HepG2 (cell line): ENCODE results near the gene PTPRD. TPM values are rescaled to one million over a fixed set of nuclear protein-coding genes. Genes with fewer than 3 reads are reported as not detected.

Experiments
- AHDC1 ChIP-seq: sonication (generic); formaldehyde crosslinking; IDR thresholded peaks from 2 replicates; pipeline ENCODE4 v1.5.1; 2020; ENCODE audit warnings: mild to moderate bottlenecking, missing genetic modification reagents, borderline replicate concordance
- DBP ChIP-seq: sonication (generic); formaldehyde crosslinking; IDR thresholded peaks from 2 replicates; pipeline ENCODE4 v1.4.0; 2020; ENCODE audit warnings: missing genetic modification reagents; ENCODE audit errors: not compliant biosample characterization
- GABPB1 ChIP-seq: IDR thresholded peaks from 2 replicates; pipeline ENCODE4 v1.6.1; 2016; ENCODE audit warnings: mild to moderate bottlenecking, missing genetic modification reagents, moderate library complexity, missing compliant biosample characterization
- HDAC2 ChIP-seq: sonication (generic); formaldehyde crosslinking; IDR thresholded peaks from 2 replicates; pipeline ENCODE4 v1.4.0; 2020; ENCODE audit warnings: missing genetic modification reagents
- MAFK ChIP-seq, 2 experiments: IDR thresholded peaks in 1 of 2; conservative IDR thresholded peaks in 1 of 2; 2 replicates each; pipeline ENCODE4 v1.6.1; 2011; ENCODE audit warnings: improper control_type of control experiment in 2 of 2, low read length in 2 of 2
- MED1 ChIP-seq: sonication (generic); formaldehyde crosslinking; IDR thresholded peaks from 2 replicates; pipeline ENCODE4 v1.4.0; 2020; ENCODE audit warnings: missing genetic modification reagents
- PAWR ChIP-seq: sonication (generic); formaldehyde crosslinking; IDR thresholded peaks from 2 replicates; pipeline ENCODE4 v1.4.0; 2020; ENCODE audit warnings: missing genetic modification reagents, mild to moderate bottlenecking, borderline replicate concordance
- RELA ChIP-seq: sonication (generic); formaldehyde crosslinking; IDR thresholded peaks from 2 replicates; pipeline ENCODE4 v1.4.0; 2020; ENCODE audit warnings: missing genetic modification reagents
- SP5 ChIP-seq: IDR thresholded peaks from 2 replicates; pipeline ENCODE4 v1.6.1; 2016; ENCODE audit warnings: low read depth, borderline replicate concordance
- TEAD3 ChIP-seq: optimal IDR thresholded peaks from 2 replicates; pipeline ENCODE3; 2016; ENCODE audit warnings: borderline replicate concordance
- ZFX ChIP-seq: sonication (generic); formaldehyde crosslinking; IDR thresholded peaks from 2 replicates; pipeline ENCODE4 v1.4.0; 2020; ENCODE audit warnings: mild to moderate bottlenecking, low read depth, missing genetic modification reagents, moderate library complexity
- ZNF281 ChIP-seq: sonication (generic); formaldehyde crosslinking; IDR thresholded peaks from 2 replicates; pipeline ENCODE4 v1.4.0; 2020; ENCODE audit warnings: missing genetic modification reagents, borderline replicate concordance
- ZNF331 ChIP-seq: sonication (generic); formaldehyde crosslinking; IDR thresholded peaks from 2 replicates; pipeline ENCODE4 v1.4.0; 2020; ENCODE audit warnings: missing genetic modification reagents
- ZNF564 ChIP-seq: sonication (generic); formaldehyde crosslinking; IDR thresholded peaks from 2 replicates; pipeline ENCODE4 v1.8.1; 2023; ENCODE audit warnings: mild to moderate bottlenecking, missing genetic modification reagents
- ZNF598 ChIP-seq: sonication (generic); formaldehyde crosslinking; IDR thresholded peaks from 2 replicates; pipeline ENCODE4 v1.5.1; 2020; ENCODE audit warnings: mild to moderate bottlenecking, missing genetic modification reagents, borderline replicate concordance
- ZNF800 ChIP-seq: sonication (generic); formaldehyde crosslinking; IDR thresholded peaks from 2 replicates; pipeline ENCODE4 v1.4.0; 2020; ENCODE audit warnings: missing genetic modification reagents
- ZNF878 ChIP-seq: sonication (generic); formaldehyde crosslinking; IDR thresholded peaks from 2 replicates; pipeline ENCODE4 v1.8.1; 2023; ENCODE audit warnings: mild to moderate bottlenecking, missing genetic modification reagents, moderate library complexity
- polyA plus RNA-seq, 8 experiments: library from polyadenylated mRNA; depleted of rRNA in 3 of 8; stranded (reverse) in 7 of 8; unstranded in 1 of 8; fragments of >200 nt; fragmentation: Illumina TruSeq in 4 of 8; extraction: Trizol in 4 of 8; gene quantifications; 2 replicates each; pipeline versions ENCODE4 v1.2.1 to v1.2.3, GENCODE V29; 2011 to 2016; ENCODE audit warnings: low read depth in 4 of 8, missing spikeins in 1 of 8, mixed read lengths in 1 of 8; ENCODE audit not compliant: insufficient read depth in 1 of 8
- total RNA-seq, 5 experiments: library from RNA; depleted of rRNA; stranded (reverse); fragments of >200 nt; fragmentation: Illumina TruSeq; extraction: Trizol; gene quantifications; 2 replicates each; pipeline ENCODE4 v1.2.3, GENCODE V29; 2016; ENCODE audit warnings: low read depth in 1 of 5

PTPRD gene
- total and polyA plus RNA-seq, 2 of the 13 experiments (the other 11 are each of a cell fraction or from before 2014, with no cell fraction given), result 0.05 TPM; not detected in 1

GRCh38 chr9:8961186-8961851 is 1651.5 kb downstream of the PTPRD start (continued):
- TF ChIP-seq AHDC1, result peak; percentile 84
- TF ChIP-seq ZNF564, result 0 out of 2 replicates have a peak, but pooled peaks have one; percentile 55
- TF ChIP-seq MAFK (conservative IDR thresholded peaks at IDR 0.05 in 1 of 2, IDR thresholded peaks at IDR 0.05 in 1 of 2; ENCODE audit: low read length in 2 of 2), result 0 out of 4 replicates have a peak, but pooled peaks of 1 of the 2 experiments have one; percentile 4
- peak; percentile 18; the same call in 1 of the 2 replicates for TF ChIP-seq ZNF281 (CRISPR knock-in tag)
- TF ChIP-seq HDAC2, result peak; percentile 75; the same call in 1 of the 2 replicates
- TF ChIP-seq MED1, result peak; percentile 80
- peak; percentile 97 for TF ChIP-seq SP5
- no peak for TF ChIP-seq PAWR (CRISPR knock-in tag)
- peak; percentile 92 for TF ChIP-seq TEAD3 (CRISPR knock-in tag)
- peak; percentile 45; the same call in 1 of the 2 replicates for TF ChIP-seq ZFX (CRISPR knock-in tag)
- 0 out of 2 replicates have a peak, but pooled peaks have one; percentile 23 for TF ChIP-seq ZNF800 (CRISPR knock-in tag)
- no peak for TF ChIP-seq RELA (CRISPR knock-in tag)
- TF ChIP-seq ZNF878, result 0 out of 2 replicates have a peak, but pooled peaks have one; percentile 24
- TF ChIP-seq ZNF598 (CRISPR knock-in tag), result no peak
- no peak for TF ChIP-seq DBP (CRISPR knock-in tag)
- peak; percentile 78 for TF ChIP-seq ZNF331 (CRISPR knock-in tag)
- TF ChIP-seq GABPB1 (CRISPR knock-in tag), result peak; percentile 22; the same call in 1 of the 2 replicates
